K562 (cell line): ENCODE data around the gene TMEM131. TPM values are rescaled to one million over a fixed set of nuclear protein-coding genes. Genes with fewer than 3 reads are reported as not detected.

Source experiments
- ATAC-seq: fragments of 200-7000 bp; cut with Tn5 transposase; 3 replicates; pipeline ENCODE4 v1.9.1; 2020; ENCODE audit warnings: moderate library complexity
- BruUV-seq: library from RNA; stranded (reverse); fragments of 400-500 nt; replicated peaks from 2 replicates; lab custom pipeline; 2021; lab: Mats Ljungman, UMichigan
- CTCF ChIA-PET: fragments of 300-600 bp; formaldehyde crosslinking; extraction: SDS; loops from one replicate; lab custom pipeline; 2021; ENCODE audit warnings: low intra/inter-chr PET ratio; lab: Yijun Ruan, JAX
- POLR2A ChIA-PET: fragments of 300-600, 350-650 bp; sonication (Branson Sonifier 250); formaldehyde crosslinking; extraction: SDS; loops from one replicate; lab custom pipeline; 2021; ENCODE audit warnings: antibody characterized with exemption, inconsistent platforms; lab: Yijun Ruan, JAX
- DNase-seq, 4 experiments: peaks; one replicate each; pipeline versions ENCODE4 v3.0.0 to v3.0.0-alpha.2; 2011 to 2018; ENCODE audit warnings: low spot score in 3 of 4, mixed read lengths in 3 of 4; ENCODE audit errors: extremely low read depth in 1 of 4
- FAIRE-seq: peaks from 2 replicates; lab custom pipeline; 2011; peaks lifted over from hg19 to GRCh38; lab: Jason Lieb, UNC
- H2AFZ ChIP-seq: 2 replicates; pipeline ENCODE4 v1.6.0; 2011; ENCODE audit warnings: low read depth, low read length, control low read depth, inconsistent platforms
- H3K27ac ChIP-seq: fragments of 200-600 bp; 3 replicates; pipeline ENCODE4 v1.8.0; 2011; ENCODE audit warnings: low read depth, mild to moderate bottlenecking, control low read depth, inconsistent platforms, low read length, moderate library complexity, mixed read lengths; ENCODE audit errors: extremely low read depth
- H3K27me3 ChIP-seq, 2 experiments: fragments of 300-600 bp in 1 of 2; 2 replicates in 1 of 2; 3 replicates in 1 of 2; pipeline versions ENCODE4 v1.6.0 to v1.8.0; 2011; ENCODE audit warnings: inconsistent platforms in 2 of 2, low read length in 2 of 2, mild to moderate bottlenecking in 1 of 2, mixed read lengths in 1 of 2, moderate library complexity in 1 of 2; ENCODE audit not compliant: control insufficient read depth in 2 of 2, insufficient read depth in 2 of 2
- H3K36me3 ChIP-seq: fragments of 300-600 bp; 3 replicates; pipeline ENCODE4 v1.8.0; 2011; ENCODE audit warnings: mild to moderate bottlenecking, low read length, inconsistent platforms; ENCODE audit not compliant: control insufficient read depth, insufficient read depth
- H3K4me1 ChIP-seq, 2 experiments: fragments of 200-600 bp in 1 of 2; replicated peaks in 1 of 2; 2 replicates in 1 of 2; 3 replicates in 1 of 2; pipeline versions ENCODE4 v1.5.1 to v1.8.0; 2011; ENCODE audit warnings: inconsistent platforms in 2 of 2, low read length in 2 of 2, mild to moderate bottlenecking in 1 of 2, mixed read lengths in 1 of 2, moderate library complexity in 1 of 2; ENCODE audit not compliant: control insufficient read depth in 2 of 2, insufficient read depth in 2 of 2
- H3K4me2 ChIP-seq: 2 replicates; pipeline ENCODE4 v1.6.1; 2011; ENCODE audit warnings: low read length, control low read depth, inconsistent platforms, mixed read lengths; ENCODE audit not compliant: insufficient read depth
- H3K4me3 ChIP-seq: fragments of 200-600 bp; sonication (generic), shearing (Covaris generic); 2 replicates; pipeline ENCODE4 v1.5.1; 2016; ENCODE audit warnings: control low read depth, inconsistent platforms
- H3K79me2 ChIP-seq: fragments of 200-600 bp; 3 replicates; pipeline ENCODE4 v1.8.0; 2011; ENCODE audit warnings: low read length, inconsistent platforms; ENCODE audit not compliant: control insufficient read depth, insufficient read depth
- H3K9ac ChIP-seq, 2 experiments: 2 replicates each; pipeline versions ENCODE4 v1.6.0 to v1.6.1; 2011; ENCODE audit warnings: low read depth in 2 of 2, low read length in 2 of 2, control low read depth in 1 of 2, inconsistent platforms in 1 of 2, mild to moderate bottlenecking in 1 of 2, mixed read lengths in 1 of 2; ENCODE audit not compliant: insufficient read depth in 1 of 2
- H3K9me1 ChIP-seq: one replicate; pipeline ENCODE4 v1.6.0; 2011; ENCODE audit warnings: inconsistent platforms, mild to moderate bottlenecking, low read length, moderate library complexity; ENCODE audit not compliant: control insufficient read depth, insufficient read depth
- H3K9me3 ChIP-seq: replicated peaks from 2 replicates; pipeline ENCODE4 v1.5.1; 2011; ENCODE audit warnings: low read depth, low read length, inconsistent platforms; ENCODE audit not compliant: control insufficient read depth, insufficient read depth
- H4K20me1 ChIP-seq: replicated peaks from 2 replicates; pipeline ENCODE4 v1.6.1; 2011; ENCODE audit warnings: low read length, inconsistent platforms, mixed read lengths; ENCODE audit not compliant: control insufficient read depth, insufficient read depth
- CBFA2T2 ChIP-seq: fragments of 450-650 bp; conservative IDR thresholded peaks from 2 replicates; pipeline ENCODE4 v1.6.1; 2017; ENCODE audit warnings: mild to moderate bottlenecking
- EHMT2 ChIP-seq: fragments of 450-650 bp; IDR thresholded peaks from 2 replicates; pipeline ENCODE4 v1.6.1; 2018; ENCODE audit warnings: antibody characterized with exemption
- EP300 ChIP-seq: IDR thresholded peaks from 2 replicates; pipeline ENCODE4 v1.6.1; 2012; ENCODE audit warnings: low read length, improper control_type of control experiment
- ILK ChIP-seq: fragments of 450-650 bp; IDR thresholded peaks from 2 replicates; pipeline ENCODE4 v1.6.1; 2016; ENCODE audit warnings: missing genetic modification characterization, low read depth, mild to moderate bottlenecking, missing compliant biosample characterization, moderate library complexity, borderline replicate concordance
- L3MBTL2 ChIP-seq: fragments of 450-650 bp; IDR thresholded peaks from 2 replicates; pipeline ENCODE4 v1.6.1; 2016; ENCODE audit warnings: mild to moderate bottlenecking, moderate library complexity
- MTA3 ChIP-seq: fragments of 450-650 bp; formaldehyde crosslinking; IDR thresholded peaks from 2 replicates; pipeline ENCODE4 v1.6.1; 2017; ENCODE audit warnings: mild to moderate bottlenecking, borderline replicate concordance
- NRF1 ChIP-seq, 2 experiments: fragments of 450-650 bp; IDR thresholded peaks in 1 of 2; conservative IDR thresholded peaks in 1 of 2; 2 replicates each; pipeline ENCODE4 v1.6.1; 2014; ENCODE audit warnings: mild to moderate bottlenecking in 2 of 2
- POLR2AphosphoS5 ChIP-seq: IDR thresholded peaks from 2 replicates; pipeline ENCODE4 v1.6.1; 2011; ENCODE audit warnings: mild to moderate bottlenecking, low read depth, low read length, moderate library complexity; ENCODE audit not compliant: control insufficient read depth, insufficient read depth
- POLR3G ChIP-seq: IDR thresholded peaks from 2 replicates; pipeline ENCODE4 v1.6.1; 2011; ENCODE audit not compliant: insufficient read length, insufficient replicate concordance; ENCODE audit errors: extremely low read depth
- RAD21 ChIP-seq, 2 experiments: fragments of 250-450 bp in 1 of 2; fragments of 450-650 bp in 1 of 2; sonication (Bioruptor Pico) in 1 of 2; formaldehyde crosslinking in 1 of 2; IDR thresholded peaks in 1 of 2; conservative IDR thresholded peaks in 1 of 2; 2 replicates each; pipeline versions ENCODE4 v1.4.0 to v1.8.0; 2020 to 2022; ENCODE audit warnings: mild to moderate bottlenecking in 2 of 2, moderate library complexity in 1 of 2
- SMARCE1 ChIP-seq: fragments of 450-650 bp; IDR thresholded peaks from 2 replicates; pipeline ENCODE4 v1.7.1; 2016; ENCODE audit warnings: mild to moderate bottlenecking
- SPI1 ChIP-seq: IDR thresholded peaks from 2 replicates; pipeline ENCODE4 v1.6.1; 2011; ENCODE audit warnings: low read depth, low read length, control low read depth, borderline replicate concordance
- STAG1 ChIP-seq: sonication (generic); formaldehyde crosslinking; IDR thresholded peaks from 2 replicates; pipeline ENCODE4 v1.5.0; 2020; ENCODE audit warnings: missing genetic modification reagents, borderline replicate concordance
- TAL1 ChIP-seq: fragments of 450-650 bp; IDR thresholded peaks from 2 replicates; pipeline ENCODE4 v1.6.1; 2016; ENCODE audit warnings: mild to moderate bottlenecking
- U2AF2 ChIP-seq: fragments of 200-400 bp; formaldehyde crosslinking; optimal IDR thresholded peaks from 2 replicates; pipeline ENCODE3; 2017; ENCODE audit warnings: low read depth, mild to moderate bottlenecking, low read length
- ZKSCAN8 ChIP-seq: fragments of 200-800 bp; sonication (Bioruptor generic); IDR thresholded peaks from 2 replicates; pipeline ENCODE4 v1.6.1; 2016; ENCODE audit warnings: missing genetic modification characterization, missing compliant biosample characterization
- ZNF764 ChIP-seq: fragments of 250-450 bp; sonication (Bioruptor Pico); IDR thresholded peaks from 2 replicates; pipeline ENCODE4 v1.4.0; 2020; ENCODE audit warnings: low read depth, mild to moderate bottlenecking, moderate library complexity
- WGBS: fragments of 100-300 bp; shearing (Covaris generic); methylation state at CpG from one replicate; pipeline ENCODE4 v1.1.6; 2016; ENCODE audit warnings: low coverage, mixed read lengths; ENCODE audit not compliant: insufficient coverage; ENCODE audit errors: missing lambda C conversion rate; 5-methylcytosine and 5-hydroxymethylcytosine counted together
- in situ Hi-C: fragments of 300-500 bp; cut with MboI; formaldehyde crosslinking; loops from 4 replicates; pipeline ENCODE4 v1.15.0; 2018; ENCODE audit warnings: inconsistent platforms, mixed read lengths
- intact Hi-C: fragments of 100-400 bp; cut with micrococcal nuclease; formaldehyde crosslinking; loops from 2 replicates; pipeline ENCODE4 v1.14.2; 2022
- polyA plus RNA-seq, 8 experiments: library from polyadenylated mRNA; depleted of rRNA in 4 of 8; stranded (reverse) in 5 of 8; unstranded in 3 of 8; fragments of >200 nt; fragmentation: Nextera tagmentation in 2 of 8; fragmentation: Illumina TruSeq in 1 of 8; extraction: Ambion mirVana in 2 of 8; extraction: Trizol in 1 of 8; gene quantifications; 2 replicates each; pipeline versions ENCODE4 v1.2.1 to v1.2.3, GENCODE V29; 2011 to 2014; ENCODE audit warnings: inconsistent platforms in 1 of 8, missing spikeins in 1 of 8
- total RNA-seq, 7 experiments: library from RNA; depleted of rRNA in 6 of 7; stranded (reverse); fragments of >200 nt in 6 of 7; fragmentation: Illumina TruSeq in 2 of 7; extraction: Trizol in 2 of 7; gene quantifications; 2 replicates each; pipeline versions ENCODE4 v1.2.1 to v1.2.3, GENCODE V29; 2011 to 2021; ENCODE audit warnings: low replicate concordance in 1 of 7
- TF ChIP-seq, protein P1 (sequence below): IDR thresholded peaks from 2 replicates; pipeline ENCODE4 v1.6.1; 2011; ENCODE audit warnings: borderline replicate concordance, low read depth, mild to moderate bottlenecking, moderate library complexity, low read length; ENCODE audit not compliant: insufficient read depth, poor library complexity, severe bottlenecking
- TF ChIP-seq, protein P2 (sequence below): fragments of 450-650 bp; IDR thresholded peaks from 2 replicates; pipeline ENCODE4 v1.6.1; 2017; ENCODE audit warnings: mild to moderate bottlenecking, moderate library complexity

The TMEM131 gene
- total and polyA plus RNA-seq, 9 of the 15 experiments (the other 6 are each of a cell fraction or from before 2014, with no cell fraction given), result 2.5 to 21.1 (median 12.4) TPM

DNA sequence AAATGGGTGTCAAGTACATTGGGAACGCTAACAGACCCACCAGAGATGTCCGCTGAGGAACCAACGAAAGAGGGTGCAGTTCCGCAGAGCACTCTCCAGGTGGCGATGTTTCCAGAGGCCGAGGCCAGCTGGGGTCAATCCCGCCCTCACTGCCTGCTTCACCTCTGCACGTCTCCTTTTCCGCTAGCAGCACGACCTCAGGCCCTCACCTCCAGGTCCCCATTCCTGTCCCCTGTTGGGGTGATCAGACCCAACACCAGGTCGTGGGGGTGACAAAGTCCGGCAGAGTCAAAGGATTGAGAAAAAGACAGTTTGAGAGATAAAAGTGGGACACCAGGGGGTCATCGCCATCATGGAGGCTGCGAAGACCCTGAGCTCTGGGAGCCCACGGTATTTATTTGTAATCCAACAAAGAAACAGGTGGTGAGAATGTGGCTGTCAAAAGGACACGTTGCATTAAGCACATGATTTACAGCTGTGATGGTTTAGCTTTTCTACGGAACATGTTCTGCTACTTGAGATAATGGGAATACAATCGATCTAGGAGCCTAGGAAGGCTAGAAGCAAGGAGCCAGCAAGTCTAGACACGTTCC is 255.1 kb downstream of the TMEM131 start:
- peak; percentile 99 for FAIRE-seq
- H3K9me3 ChIP-seq, result no peaks in the 10 kb centered on the region
- POLR2A ChIA-PET, result interaction anchor here (0.6 to 1.5 kb wide), 5 partner anchors 9 to 66 kb away, joined by 3 to 5 read pairs (median 3); no protein-coding TSS in a partner anchor
- WGBS, result 17% methylated on average over 19 of the region's 19 CpGs
- H3K9ac ChIP-seq, result 0 out of 4 replicates have a peak overlapping the region, but pooled peaks of 1 of the 2 experiments have one; percentile 22
- peaks cover 10 to 18% of the 10 kb centered on the region in 2 experiments; a peak in 4 of 5 replicates for H3K4me1 ChIP-seq
- peak; percentile 83 to 89 (median 89) for DNase-seq
- no peak overlapping the region for H3K4me3 ChIP-seq
- peak overlapping the region; percentile 84 for H2AFZ ChIP-seq
- H4K20me1 ChIP-seq, result no peaks in the 10 kb centered on the region
- H3K79me2 ChIP-seq, result no peaks in the 10 kb centered on the region
- peak overlapping the region; percentile 59 for H3K4me2 ChIP-seq
- H3K27me3 ChIP-seq, result peaks cover 8 to 35% of the 10 kb centered on the region in 2 experiments; a peak in 3 of 5 replicates
- ATAC-seq, result peak; percentile 88
- H3K36me3 ChIP-seq, result no peaks in the 10 kb centered on the region
- CTCF ChIA-PET, result interaction anchor here (0.6 kb wide), 1 partner anchor 829 kb away, joined by 3 read pairs; no protein-coding TSS in a partner anchor
- intact Hi-C loops, result loop anchor here (10.0 kb wide), 2 partner anchors 146 to 644 kb away; no protein-coding TSS in a partner anchor
- BruUV-seq, result no TSS peak
- in situ Hi-C loops, result no loop called here
- no peaks in the 10 kb centered on the region for H3K9me1 ChIP-seq
- peak overlapping the region; percentile 19; the same call in 1 of the 3 replicates for H3K27ac ChIP-seq
- TF ChIP-seq CBFA2T2 (0 out of 2 replicates have a peak, but pooled peaks have one; percentile 11), SPI1 (peak; percentile 13; the same call in 1 of the 2 replicates), POLR2AphosphoS5 (no peak), EP300 (peak; percentile 25; the same call in 1 of the 2 replicates), MTA3 (peak; percentile 33; the same call in 1 of the 2 replicates), STAG1 (peak; percentile 34; the same call in 1 of the 2 replicates), RAD21 (CRISPR knock-in tag; conservative IDR thresholded peaks at IDR 0.05 in 1 of 2, IDR thresholded peaks at IDR 0.05 in 1 of 2) (peak; percentile 62 to 75; a peak in 3 of 4 replicates), ZNF764 (0 out of 2 replicates have a peak, but pooled peaks have one; percentile 52), U2AF2 (no peak), ZKSCAN8 (no peak), TAL1 (0 out of 2 replicates have a peak, but pooled peaks have one; percentile 31), ILK (tag) (no peak), POLR3G (no peak), NRF1 (conservative IDR thresholded peaks at IDR 0.05 in 1 of 2, IDR thresholded peaks at IDR 0.05 in 1 of 2) (no peak), L3MBTL2 (peak; percentile 66; the same call in 1 of the 2 replicates), EHMT2 (no peak), SMARCE1 (0 out of 2 replicates have a peak, but pooled peaks have one; percentile 9)
- TF ChIP-seq, protein P1, sequence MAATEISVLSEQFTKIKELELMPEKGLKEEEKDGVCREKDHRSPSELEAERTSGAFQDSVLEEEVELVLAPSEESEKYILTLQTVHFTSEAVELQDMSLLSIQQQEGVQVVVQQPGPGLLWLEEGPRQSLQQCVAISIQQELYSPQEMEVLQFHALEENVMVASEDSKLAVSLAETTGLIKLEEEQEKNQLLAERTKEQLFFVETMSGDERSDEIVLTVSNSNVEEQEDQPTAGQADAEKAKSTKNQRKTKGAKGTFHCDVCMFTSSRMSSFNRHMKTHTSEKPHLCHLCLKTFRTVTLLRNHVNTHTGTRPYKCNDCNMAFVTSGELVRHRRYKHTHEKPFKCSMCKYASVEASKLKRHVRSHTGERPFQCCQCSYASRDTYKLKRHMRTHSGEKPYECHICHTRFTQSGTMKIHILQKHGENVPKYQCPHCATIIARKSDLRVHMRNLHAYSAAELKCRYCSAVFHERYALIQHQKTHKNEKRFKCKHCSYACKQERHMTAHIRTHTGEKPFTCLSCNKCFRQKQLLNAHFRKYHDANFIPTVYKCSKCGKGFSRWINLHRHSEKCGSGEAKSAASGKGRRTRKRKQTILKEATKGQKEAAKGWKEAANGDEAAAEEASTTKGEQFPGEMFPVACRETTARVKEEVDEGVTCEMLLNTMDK, result peak; percentile 35
- TF ChIP-seq, protein P2, sequence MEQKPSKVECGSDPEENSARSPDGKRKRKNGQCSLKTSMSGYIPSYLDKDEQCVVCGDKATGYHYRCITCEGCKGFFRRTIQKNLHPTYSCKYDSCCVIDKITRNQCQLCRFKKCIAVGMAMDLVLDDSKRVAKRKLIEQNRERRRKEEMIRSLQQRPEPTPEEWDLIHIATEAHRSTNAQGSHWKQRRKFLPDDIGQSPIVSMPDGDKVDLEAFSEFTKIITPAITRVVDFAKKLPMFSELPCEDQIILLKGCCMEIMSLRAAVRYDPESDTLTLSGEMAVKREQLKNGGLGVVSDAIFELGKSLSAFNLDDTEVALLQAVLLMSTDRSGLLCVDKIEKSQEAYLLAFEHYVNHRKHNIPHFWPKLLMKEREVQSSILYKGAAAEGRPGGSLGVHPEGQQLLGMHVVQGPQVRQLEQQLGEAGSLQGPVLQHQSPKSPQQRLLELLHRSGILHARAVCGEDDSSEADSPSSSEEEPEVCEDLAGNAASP, result peak; percentile 81
